HG03196 (cell line): ENCODE measurements around the gene FAM162A.

Experiments
- ATAC-seq: cut with Tn5 transposase; IDR thresholded peaks from one replicate; pipeline ENCODE4 v1.9.1; 2021; ENCODE audit not compliant: unreplicated experiment

FAM162A gene, protein sequence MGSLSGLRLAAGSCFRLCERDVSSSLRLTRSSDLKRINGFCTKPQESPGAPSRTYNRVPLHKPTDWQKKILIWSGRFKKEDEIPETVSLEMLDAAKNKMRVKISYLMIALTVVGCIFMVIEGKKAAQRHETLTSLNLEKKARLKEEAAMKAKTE

DNA sequence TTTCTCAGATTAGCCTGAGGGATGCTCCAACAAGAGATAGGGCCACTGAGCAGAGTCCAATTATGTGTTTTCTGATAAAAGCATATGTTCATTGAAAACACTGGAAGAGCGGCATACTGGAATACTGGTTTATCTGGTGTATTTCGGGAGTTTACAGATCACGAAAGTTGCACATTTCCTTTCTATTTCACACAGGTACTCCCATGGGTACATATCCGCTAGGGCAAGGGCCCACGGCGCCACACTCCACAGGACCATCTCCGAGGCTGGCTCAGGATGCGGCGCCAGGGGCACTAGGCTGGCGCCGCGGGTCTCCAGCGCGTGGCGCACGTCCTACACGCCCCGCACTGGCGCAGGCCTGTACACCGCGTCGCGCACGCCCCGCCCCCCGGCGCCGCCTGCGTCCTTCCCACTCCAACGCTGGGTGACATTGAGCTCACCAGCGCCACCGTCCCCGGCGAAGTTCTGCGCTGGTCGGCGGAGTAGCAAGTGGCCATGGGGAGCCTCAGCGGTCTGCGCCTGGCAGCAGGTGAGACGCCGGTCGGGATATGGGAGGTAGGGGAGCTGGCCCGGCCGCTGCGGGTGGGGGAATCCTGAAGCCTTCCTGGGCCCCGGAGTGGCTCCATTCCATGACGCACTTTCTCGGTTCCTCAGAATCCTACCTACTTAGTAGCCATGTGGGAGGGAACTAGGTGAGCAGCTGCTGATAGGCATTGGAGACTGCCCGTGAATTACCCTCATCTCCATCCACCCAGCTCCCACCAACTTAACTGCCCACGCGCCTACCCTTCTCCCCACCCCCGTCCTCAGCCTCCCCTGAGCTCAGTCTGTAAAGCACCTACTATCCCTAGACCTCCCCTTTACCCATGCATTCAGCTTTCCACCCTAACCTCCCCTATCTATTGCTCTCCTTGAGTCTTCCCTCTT, at the start of gene FAM162A:
TSS of gene FAM162A (plus strand) at position 412 of the 927 bp plus-strand sequence. CDS start at position 496, 84 bp downstream.
- ATAC-seq: peak; percentile 86

DNA sequence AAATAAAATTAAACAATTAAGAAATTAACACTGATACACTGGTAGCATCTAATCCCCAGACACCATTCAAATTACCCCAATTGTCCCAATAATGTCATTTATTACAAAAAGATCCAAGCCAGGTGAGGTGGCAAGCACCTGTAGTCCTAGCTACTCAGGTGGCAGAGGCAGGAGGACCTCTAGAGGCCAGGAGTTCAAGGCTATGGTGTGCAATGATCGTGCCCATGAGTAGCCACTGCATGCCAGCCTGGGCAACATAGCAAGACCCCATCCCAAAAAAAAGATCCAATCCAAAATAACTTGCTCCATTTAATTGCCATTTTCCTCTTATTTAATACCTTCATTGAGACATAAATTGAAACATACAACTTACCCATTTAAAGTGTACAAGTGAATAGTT, 41.2 kb upstream of the FAM162A start:
- no peak for ATAC-seq

DNA sequence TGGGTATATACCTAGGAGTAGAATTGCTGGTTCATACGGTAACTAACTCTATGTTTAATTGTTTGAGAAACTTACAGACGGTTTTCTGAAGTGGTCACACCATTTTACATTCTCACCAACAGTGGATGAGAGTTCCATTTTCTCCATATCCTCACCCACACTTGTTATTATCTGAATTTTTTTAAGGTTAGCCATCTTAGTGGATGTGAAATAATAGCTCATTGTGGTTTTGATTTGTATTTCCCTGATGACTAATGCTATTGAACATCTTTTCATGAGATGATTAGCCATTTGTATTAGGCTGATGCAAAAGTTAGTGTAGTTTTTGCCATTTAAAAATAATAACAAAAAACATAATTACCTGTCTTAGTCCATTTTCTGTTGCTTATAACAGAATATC, 40.3 kb upstream of the FAM162A start:
- ATAC-seq: no peak

DNA sequence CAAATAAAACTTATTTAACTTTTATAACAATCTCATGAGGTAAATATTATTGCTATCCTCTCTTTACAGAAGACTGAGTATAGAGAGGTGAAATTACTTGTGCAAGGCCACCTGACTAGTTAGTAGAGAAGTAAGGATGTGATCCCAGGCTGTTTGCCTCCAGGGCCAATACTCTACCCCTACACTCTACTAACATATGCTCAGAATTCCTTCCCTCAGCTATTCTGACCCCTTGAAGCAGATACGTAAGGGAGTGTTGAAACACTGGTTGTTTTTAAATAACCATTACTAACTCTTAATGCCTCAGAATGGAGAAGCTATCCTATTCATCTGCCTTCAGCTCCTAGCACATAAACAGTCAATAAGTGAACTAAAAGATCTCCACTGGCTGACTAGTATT, 34.8 kb upstream of the FAM162A start:
- no peak for ATAC-seq

DNA sequence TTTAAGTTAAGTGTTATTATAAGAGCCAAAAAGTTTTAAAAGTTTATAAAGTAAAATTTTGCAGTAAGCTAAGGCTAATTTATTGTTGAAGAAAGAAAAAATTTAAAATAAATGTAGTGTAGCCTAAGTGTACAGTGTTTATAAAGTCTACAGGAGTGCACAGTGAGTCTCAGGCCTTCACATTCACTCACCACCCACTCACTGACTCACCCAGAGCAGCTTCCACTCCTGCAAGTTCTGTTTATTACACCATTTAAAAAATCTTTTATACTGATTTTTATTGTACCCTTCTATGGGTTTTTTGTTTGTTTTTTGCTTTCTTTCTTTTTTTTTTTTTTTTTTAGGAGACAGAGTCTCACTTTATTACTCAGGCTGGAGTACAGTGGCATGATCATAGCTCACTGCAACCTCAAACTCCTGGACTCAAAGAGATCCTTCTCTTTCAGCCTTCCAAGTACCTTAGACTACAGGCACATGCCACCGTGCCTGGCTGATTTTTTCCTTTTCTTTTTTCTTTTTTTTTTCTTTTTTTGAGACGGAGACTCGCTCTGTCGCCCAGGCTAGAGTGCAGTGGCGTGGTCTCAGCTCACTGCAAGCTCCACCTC, 33.1 kb upstream of the FAM162A start:
- no peak for ATAC-seq

DNA sequence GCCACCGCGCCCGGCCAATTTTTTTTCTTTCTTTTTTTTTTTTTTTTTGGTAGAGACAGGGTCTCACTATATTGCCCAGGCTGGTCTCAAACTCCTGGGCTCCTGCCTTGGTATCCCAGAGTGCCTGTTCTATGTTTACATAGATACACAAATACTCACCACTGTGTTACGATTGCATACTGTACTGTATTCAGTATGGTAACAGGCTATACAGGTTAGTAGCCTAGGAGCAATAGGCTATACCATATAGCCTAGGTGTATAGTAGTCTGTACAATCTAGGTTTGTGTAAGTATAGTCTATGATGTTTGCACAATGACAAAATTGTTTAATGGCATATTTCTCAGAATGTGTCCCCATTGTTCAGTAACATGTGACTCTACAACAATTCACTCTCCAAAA, 32.4 kb upstream of the FAM162A start:
- no peak for ATAC-seq

DNA sequence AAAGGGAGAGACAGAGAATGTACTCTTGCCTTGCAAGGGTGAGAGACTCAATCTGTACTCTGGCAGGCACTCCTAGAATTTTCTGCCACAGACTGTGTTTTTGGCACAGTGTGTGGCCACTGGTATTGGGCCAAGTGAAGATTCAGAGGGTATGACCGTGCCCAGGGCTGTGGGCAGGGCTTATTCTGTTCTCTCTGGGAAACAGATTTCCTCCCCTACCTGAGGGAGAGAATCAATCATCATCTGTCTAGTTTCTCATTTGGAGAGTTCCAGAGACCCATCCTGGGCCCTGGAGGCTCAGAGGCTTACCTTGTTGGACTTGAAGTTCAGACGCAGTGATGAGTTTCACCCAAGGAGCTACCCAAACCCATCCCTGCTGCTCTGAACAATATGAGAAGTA, 30.8 kb upstream of the FAM162A start:
- ATAC-seq: no peak

DNA sequence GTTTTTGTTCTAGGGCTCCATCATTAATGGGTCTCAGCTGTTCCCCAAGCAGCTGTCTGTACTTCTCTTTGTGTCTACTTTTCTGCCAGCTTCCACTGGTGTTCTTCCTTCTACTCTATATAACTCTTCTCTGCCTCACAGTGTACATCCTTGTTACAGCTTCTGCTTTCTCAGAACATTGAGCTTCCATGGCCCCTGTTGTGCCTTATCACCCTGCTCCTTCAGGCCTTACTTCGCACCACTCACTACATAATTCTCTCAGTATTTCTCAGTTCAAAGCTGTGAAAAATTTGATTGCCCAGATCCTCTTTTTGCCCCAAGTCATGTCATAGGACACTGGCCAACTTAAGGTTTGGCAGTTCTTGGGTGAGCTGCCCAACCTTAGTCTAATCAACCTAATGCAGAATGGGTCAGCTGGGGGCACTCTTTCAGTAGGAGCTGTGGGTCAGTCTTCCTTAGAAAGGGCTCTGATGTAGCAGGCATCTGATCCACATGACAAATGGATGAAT, 30.0 kb upstream of the FAM162A start:
- no peak for ATAC-seq

DNA sequence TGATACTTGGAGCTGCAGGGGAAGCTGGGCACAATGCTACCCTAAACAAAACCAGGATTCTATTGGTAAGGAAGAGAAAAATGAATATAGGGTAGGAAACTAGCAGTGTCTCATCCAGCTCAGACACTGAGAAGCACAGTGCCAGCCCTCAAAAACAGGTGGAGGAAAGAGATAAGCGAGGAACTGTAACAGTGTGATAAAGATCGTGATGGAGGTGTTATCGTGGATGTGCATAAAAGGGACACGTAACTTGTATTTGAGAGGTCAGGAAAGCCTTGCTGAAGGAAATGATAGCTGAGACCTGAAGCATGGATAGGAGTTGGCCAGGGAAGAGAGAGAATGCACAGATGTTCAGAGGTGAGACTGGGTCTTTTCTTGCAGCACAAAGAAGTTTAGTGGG, 28.4 kb upstream of the FAM162A start:
- no peak for ATAC-seq

DNA sequence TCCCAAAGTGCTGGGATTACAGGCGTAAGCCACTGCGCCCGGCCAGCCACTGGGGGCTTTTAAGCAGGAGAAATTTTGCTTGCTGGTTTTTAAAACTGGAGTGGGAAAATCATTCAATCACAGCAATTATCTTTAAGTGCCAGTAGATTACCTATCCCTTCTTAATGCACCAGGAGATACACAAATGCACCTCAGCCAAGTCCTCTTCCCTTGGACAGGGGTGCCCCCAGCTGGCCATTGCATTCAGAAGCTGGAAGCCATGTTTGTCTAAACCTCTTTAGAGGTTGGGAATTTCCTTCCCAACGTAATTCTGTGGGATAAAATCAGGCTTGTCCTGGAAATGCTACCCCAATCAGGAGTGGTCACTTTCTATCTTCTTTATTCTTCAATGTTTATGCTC, 27.6 kb upstream of the FAM162A start:
- no peak for ATAC-seq

DNA sequence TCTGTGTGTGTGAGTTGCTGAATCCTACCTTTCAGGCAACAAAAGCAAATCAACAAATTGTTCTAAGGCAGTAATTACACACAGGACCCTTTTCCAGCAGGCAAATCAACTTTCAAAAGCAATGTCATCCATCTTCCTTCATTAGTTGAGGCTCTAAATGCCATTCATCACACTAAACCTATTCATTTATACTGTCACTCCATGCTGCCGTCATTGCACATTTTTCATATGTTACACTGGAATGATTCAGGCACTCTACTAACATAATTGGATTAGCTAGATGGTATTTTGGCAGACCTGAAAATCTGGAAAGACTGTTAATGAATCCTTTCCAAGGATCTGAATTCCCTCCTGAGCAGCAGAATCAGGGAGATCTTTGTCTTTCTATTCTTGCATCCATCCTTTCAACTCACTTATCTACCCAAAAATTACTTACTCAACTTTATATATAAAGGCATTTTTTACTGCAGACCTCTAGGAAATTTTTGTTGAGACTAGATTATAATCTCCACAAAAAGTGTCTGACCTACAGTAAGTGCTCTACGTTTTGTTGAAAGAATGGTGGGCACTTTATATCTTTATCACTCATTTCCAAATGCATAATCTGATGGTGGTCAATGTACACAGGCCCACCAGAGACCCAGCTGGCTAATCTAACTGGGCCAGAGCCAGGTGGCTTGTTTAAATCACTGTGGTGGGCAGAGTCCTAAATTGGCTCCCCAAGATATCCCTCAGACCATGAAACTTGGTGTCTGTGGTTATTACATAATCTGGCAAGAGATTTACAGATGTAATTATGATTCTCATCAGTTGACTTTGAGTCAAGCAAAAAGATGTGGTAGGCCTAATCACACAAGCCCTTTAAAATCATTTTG, 25.9 kb upstream of the FAM162A start:
- no peak for ATAC-seq

DNA sequence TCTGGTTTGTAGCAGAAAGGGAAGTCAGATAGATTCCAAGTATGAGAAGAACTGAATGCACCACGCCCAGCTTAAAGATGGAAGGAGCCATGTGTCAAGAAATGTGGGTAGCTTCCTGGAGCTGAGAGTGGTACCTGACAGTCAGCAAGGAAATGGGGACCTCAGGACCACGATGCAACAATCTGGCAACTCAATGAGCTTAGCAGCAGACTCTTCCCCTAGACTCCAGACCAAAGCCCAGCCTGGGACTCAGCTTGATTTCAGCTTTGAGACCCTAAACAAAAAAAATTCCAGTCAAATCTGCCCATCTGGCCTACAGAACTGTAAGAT, 25.3 kb upstream of the FAM162A start:
- ATAC-seq: no peak

DNA sequence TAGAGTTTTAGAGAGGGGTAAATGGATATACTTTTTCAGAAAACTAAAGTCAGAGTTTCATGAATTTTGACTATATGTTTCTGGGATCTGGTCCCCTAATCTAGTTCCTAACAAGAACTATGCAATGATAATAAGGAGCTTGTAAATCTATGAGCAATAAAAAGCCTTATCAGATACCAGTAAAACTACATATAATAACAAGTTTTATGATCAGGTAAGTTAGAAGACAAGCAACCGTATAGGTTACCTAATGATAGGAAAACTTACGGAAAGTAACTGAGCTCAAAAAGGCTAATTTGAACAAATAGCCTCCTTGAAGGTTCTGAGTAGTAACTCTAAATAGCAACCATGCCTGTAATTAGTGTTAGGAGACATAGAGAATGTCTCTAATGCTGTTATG, 22.0 kb upstream of the FAM162A start:
- ATAC-seq: no peak

DNA sequence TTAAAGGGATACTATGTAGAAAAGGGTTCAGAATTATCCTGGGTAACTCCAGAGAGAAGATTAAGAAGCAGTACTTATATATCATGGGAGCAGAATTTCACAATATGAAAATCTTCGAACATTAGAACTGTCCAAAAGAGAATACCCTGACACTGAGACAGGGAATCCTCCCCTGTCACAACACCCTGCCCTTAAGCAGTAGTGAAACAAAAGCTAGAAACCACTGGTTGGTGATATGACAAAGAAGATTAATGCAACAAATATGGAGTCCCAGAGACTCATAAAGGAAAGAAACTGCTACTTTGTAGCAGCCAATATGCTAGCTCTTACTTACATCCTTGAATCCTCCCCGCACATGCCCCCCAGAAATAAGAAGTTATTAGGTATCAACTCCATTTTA, 19.5 kb upstream of the FAM162A start:
- no peak for ATAC-seq

DNA sequence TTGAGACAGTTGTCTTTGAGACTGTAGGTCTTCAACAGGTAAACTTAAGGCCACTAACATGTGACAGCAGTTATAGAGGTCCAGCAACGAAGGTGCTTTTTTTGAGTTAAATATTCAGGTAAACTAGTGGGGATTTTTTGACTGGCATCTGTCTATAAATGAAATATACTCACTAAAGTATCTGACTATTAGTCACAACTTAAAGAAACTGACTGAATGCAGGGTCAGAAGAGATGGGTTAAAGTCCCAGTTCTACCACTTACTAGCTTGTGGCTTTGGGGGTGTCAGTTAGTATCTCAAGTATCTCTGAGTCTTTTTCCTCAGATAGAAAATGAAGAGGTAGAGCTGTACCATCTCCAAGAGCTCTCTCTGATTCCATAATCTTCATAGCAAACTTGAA, 18.9 kb upstream of the FAM162A start:
- peak; percentile 48 for ATAC-seq

DNA sequence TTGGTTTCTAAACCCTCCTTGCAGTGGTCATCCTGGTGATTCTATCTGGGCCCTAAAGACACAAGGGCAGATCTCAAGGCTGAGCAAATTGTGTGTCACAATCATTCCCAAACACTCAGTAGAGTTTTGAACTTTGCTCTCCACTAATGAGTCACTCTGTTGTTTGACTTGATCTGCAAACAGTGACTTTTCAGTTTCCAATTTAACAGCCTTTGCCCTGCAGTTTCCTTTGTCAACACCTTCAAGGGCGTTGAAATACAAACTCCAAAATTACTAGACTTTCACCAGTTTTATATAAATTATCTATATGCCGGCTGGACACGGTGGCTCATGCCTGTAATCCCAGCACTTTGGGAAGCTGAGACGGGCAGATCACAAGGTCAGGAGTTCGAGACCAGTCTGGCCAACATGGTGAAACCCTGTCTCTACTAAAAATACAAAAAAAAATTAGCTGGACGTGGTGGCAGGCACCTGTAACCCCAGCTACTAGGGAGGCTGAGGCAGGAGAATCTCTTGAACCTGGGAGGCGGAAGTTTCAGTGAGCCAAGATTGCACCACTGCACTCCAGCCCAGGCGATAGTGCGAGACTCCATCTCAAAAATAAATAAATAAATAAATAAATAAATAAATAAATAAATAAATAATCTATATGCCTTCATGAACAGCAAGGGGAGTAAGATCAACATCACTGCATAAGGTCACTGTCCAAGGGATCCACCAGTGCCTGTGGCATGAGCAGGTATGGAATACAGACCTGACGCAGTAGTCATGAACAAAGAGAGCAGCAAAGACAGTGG, 18.2 kb upstream of the FAM162A start:
- peak; percentile 56 for ATAC-seq

DNA sequence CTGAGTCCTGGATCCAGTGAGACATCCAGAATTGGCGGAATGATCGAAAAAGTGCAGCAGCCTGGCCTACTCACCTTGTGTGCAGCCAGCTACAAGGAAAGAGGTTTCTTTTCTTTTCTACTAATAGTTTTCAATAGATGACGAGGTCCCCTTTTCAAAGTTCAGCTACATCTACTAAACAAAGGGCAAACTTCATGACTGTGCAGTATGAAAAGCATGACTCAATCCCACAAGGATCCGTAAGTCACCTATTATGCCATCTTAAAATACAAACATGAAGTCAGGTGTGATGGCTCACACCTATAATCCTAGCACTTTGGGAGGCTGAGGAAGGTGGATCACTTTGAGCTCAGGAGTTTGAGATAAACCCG, 17.6 kb upstream of the FAM162A start:
- ATAC-seq: no peak

DNA sequence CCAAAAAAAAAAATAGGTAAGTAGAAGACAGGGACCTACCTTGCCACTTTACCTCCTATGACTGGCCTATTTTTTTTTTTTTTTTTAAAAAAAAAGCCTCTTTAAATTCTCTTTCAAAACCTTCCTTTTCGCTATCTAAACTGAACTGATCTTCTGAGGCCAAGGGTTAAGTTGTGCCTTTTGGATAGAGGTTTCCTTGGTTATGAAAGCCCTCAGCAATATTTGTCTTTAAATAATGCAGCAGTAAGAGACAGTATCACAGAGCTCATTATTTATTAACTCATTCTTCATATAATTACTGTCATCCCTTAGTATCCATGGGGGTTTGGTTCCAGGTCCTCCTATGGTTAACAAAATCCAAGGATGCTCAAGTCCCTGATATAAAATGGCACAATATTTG, 9.9 kb upstream of the FAM162A start:
- no peak for ATAC-seq

DNA sequence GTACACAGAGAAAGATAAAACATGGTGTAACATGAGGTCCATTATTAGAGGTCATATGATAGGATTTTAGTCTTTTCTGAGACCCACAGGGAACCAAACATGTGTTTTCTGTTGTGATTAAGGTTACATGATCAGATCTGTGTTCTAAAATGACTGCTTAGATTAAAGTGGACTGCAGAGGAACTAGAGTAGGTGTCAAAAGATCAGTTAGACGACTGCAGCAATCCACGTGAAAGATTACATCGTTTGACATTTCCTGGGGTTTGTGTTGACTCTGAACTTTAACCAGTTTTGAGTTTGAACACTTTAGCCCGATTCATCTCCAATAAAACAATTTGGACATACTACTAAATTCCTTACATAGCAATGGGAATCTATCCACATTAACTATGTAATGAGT, 6.0 kb upstream of the FAM162A start:
- no peak for ATAC-seq

DNA sequence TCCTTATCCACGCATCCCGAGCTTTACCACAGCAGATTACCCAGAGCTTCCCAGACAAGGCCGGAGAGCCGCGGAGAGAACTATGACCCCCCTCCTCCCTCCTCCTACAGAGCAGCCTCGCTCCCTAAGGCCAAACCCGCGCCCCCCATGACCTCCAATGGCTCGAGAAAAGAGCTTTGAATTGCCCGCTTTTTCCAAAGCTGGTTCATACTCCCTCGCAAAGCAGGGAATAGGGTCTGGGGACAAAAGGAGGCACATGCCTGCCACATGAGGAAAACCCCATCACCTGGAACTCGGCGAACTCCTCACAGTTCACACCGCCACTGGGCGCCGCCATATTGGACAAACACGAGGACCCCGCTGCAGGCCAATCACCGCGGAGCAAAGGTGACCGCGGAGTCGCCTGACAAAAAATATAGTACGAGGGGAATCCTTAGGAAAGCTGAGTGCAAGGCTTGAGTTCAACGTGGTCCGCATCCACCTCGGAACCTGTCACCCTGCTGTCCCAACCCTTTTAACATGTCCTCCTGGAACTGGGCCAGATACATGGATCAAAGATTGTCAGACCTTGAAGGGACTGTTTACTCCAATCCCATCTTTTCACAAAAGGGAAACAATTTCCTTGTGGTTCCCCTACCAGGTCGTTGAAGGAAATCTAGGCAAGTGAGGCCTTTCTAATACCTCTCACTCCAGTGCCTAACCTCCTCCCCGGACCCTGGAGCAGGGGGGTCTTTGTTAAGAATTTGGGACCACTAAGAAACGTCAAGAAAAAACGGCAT, 905 bp upstream of the FAM162A start, which contains the start of gene MIX23:
TSS of gene MIX23 (minus strand) at position 344 of the 779 bp plus-strand sequence. CDS start at position 337, 7 bp downstream.
- ATAC-seq: peak; percentile 44
